Gastrocnemius medialis (tissue), 4 donors: ENCODE results near the gene FBXW2.

Experiments used
- CTCF ChIP-seq, 5 experiments: fragments of 450-650 bp in 3 of 5; fragments of 200-600 bp in 2 of 5; sonication (generic) in 2 of 5; IDR thresholded peaks in 4 of 5; conservative IDR thresholded peaks in 1 of 5; 1 replicate in 4 of 5; 2 replicates in 1 of 5; pipeline ENCODE4 v1.5.1; 2016 to 2019; ENCODE audit warnings: antibody characterized with exemption in 5 of 5, mild to moderate bottlenecking in 3 of 5, moderate library complexity in 3 of 5
- POLR2A ChIP-seq, 2 donors: fragments of 450-650 bp; IDR thresholded peaks; one replicate each; pipeline ENCODE4 v1.6.1; 2017; ENCODE audit warnings: antibody characterized with exemption in 2 of 2, mild to moderate bottlenecking in 2 of 2, moderate library complexity in 2 of 2

GRCh38 chr9:120783602-120784047 is 9.6 kb downstream of the FBXW2 start:
- TF ChIP-seq CTCF (IDR thresholded peaks at IDR 0.05 in 4 of 5, conservative IDR thresholded peaks at IDR 0.05 in 1 of 5): no peak
- no peak for TF ChIP-seq POLR2A (IDR thresholded peaks at IDR 0.05)
